SK-N-SH (cell line): ENCODE data around the gene QKI. TPM values are rescaled to one million over a fixed set of nuclear protein-coding genes. Genes with fewer than 3 reads are reported as not detected.

Source experiments
- CTCF ChIA-PET: fragments of 300-600, 350-600 bp; formaldehyde crosslinking; extraction: SDS; loops from one replicate; lab custom pipeline; 2021; lab: Yijun Ruan, JAX
- POLR2A ChIA-PET: fragments of 350-600 bp; sonication (Branson Sonifier 250); formaldehyde crosslinking; extraction: SDS; loops from one replicate; lab custom pipeline; 2020; ENCODE audit warnings: antibody characterized with exemption, inconsistent platforms; lab: Yijun Ruan, JAX
- DNase-seq: peaks from one replicate; pipeline ENCODE4 v3.0.0; 2012
- H2AFZ ChIP-seq: fragments of 200-600 bp; sonication (generic); 2 replicates; pipeline ENCODE4 v1.8.1; 2016; ENCODE audit warnings: antibody characterized with exemption, mild to moderate bottlenecking, low read depth
- H3F3A ChIP-seq: fragments of 200-600 bp; sonication (generic); replicated peaks from 2 replicates; pipeline ENCODE3; 2016; ENCODE audit warnings: antibody characterized with exemption, mild to moderate bottlenecking; ENCODE audit not compliant: insufficient read depth
- H3K27ac ChIP-seq, 2 experiments: fragments of 200-500 bp in 1 of 2; fragments of 200-600 bp in 1 of 2; sonication (Bioruptor generic) in 1 of 2; sonication (generic), shearing (Covaris generic) in 1 of 2; 2 replicates each; pipeline versions ENCODE4 v1.5.1 to v1.6.1; 2014 to 2016; ENCODE audit warnings: low read depth in 2 of 2, inconsistent platforms in 1 of 2, low read length in 1 of 2, mild to moderate bottlenecking in 1 of 2, mixed read lengths in 1 of 2
- H3K27me3 ChIP-seq: fragments of 200-600 bp; sonication (generic), shearing (Covaris generic); 2 replicates; pipeline ENCODE4 v1.6.1; 2016; ENCODE audit warnings: mixed run types; ENCODE audit not compliant: insufficient read depth
- H3K36me3 ChIP-seq, 2 experiments: fragments of 200-500 bp in 1 of 2; fragments of 200-600 bp in 1 of 2; sonication (Bioruptor generic) in 1 of 2; sonication (generic) in 1 of 2; replicated peaks in 1 of 2; 2 replicates each; pipeline versions ENCODE3 to v1.5.1; 2014 to 2016; ENCODE audit warnings: low read length in 1 of 2, mild to moderate bottlenecking in 1 of 2; ENCODE audit not compliant: insufficient read depth in 2 of 2, control insufficient read depth in 1 of 2
- H3K4me1 ChIP-seq, 2 experiments: fragments of 200-500 bp in 1 of 2; fragments of 200-600 bp in 1 of 2; sonication (Bioruptor generic) in 1 of 2; sonication (generic), shearing (Covaris generic) in 1 of 2; 2 replicates each; pipeline versions ENCODE4 v1.5.1 to v1.6.1; 2014 to 2016; ENCODE audit warnings: low read depth in 1 of 2, low read length in 1 of 2, mixed run types in 1 of 2; ENCODE audit not compliant: insufficient read depth in 2 of 2, control insufficient read depth in 1 of 2
- H3K4me2 ChIP-seq: fragments of 200-600 bp; sonication (generic), shearing (Covaris generic); 2 replicates; pipeline ENCODE4 v1.6.1; 2017; ENCODE audit warnings: mixed run types
- H3K4me3 ChIP-seq, 2 experiments: fragments of 200-500 bp in 1 of 2; fragments of 200-600 bp in 1 of 2; sonication (Bioruptor generic) in 1 of 2; sonication (generic), shearing (Covaris generic) in 1 of 2; 2 replicates each; pipeline versions ENCODE4 v1.5.1 to v1.8.1; 2014 to 2016; ENCODE audit warnings: low read depth in 2 of 2, inconsistent platforms in 1 of 2, low read length in 1 of 2, mild to moderate bottlenecking in 1 of 2, mixed read lengths in 1 of 2, moderate library complexity in 1 of 2
- H3K79me2 ChIP-seq: fragments of 200-600 bp; sonication (generic); 2 replicates; pipeline ENCODE4 v1.8.1; 2017; ENCODE audit warnings: mild to moderate bottlenecking; ENCODE audit not compliant: insufficient read depth
- H3K9ac ChIP-seq: fragments of 200-600 bp; sonication (generic); 2 replicates; pipeline ENCODE4 v1.6.1; 2017; ENCODE audit warnings: mixed run types
- H3K9me2 ChIP-seq: fragments of 200-600 bp; sonication (generic); 2 replicates; pipeline ENCODE4 v1.6.1; 2017; ENCODE audit warnings: mixed run types
- H3K9me3 ChIP-seq: fragments of 200-600 bp; sonication (generic); 2 replicates; pipeline ENCODE4 v1.6.1; 2017; ENCODE audit warnings: mixed run types, mild to moderate bottlenecking, moderate library complexity
- H4K20me1 ChIP-seq: fragments of 200-600 bp; sonication (generic); 2 replicates; pipeline ENCODE4 v1.6.1; 2017; ENCODE audit warnings: mild to moderate bottlenecking, mixed run types; ENCODE audit not compliant: insufficient read depth
- CHD2 ChIP-seq: fragments of 150-350 bp; IDR thresholded peaks from 2 replicates; pipeline ENCODE4 v1.6.1; 2018; ENCODE audit warnings: low read length; ENCODE audit not compliant: partially characterized antibody
- CTCF ChIP-seq: fragments of 200-600 bp; sonication (generic); IDR thresholded peaks from 2 replicates; pipeline ENCODE4 v1.6.1; 2017; ENCODE audit warnings: antibody characterized with exemption, mild to moderate bottlenecking, moderate library complexity
- ELF1 ChIP-seq: IDR thresholded peaks from 2 replicates; pipeline ENCODE4 v1.4.0; 2012
- EZH2phosphoT487 ChIP-seq: fragments of 200-600 bp; sonication (generic); IDR thresholded peaks from 2 replicates; pipeline ENCODE4 v1.6.1; 2017; ENCODE audit warnings: low read depth, mixed run types, mild to moderate bottlenecking, antibody characterized with exemption, moderate library complexity, borderline replicate concordance
- FOSL2 ChIP-seq: IDR thresholded peaks from 2 replicates; pipeline ENCODE4 v1.4.0; 2012; ENCODE audit warnings: low read depth, mild to moderate bottlenecking, moderate library complexity, borderline replicate concordance
- GABPA ChIP-seq: IDR thresholded peaks from 2 replicates; pipeline ENCODE4 v1.4.0; 2012; ENCODE audit warnings: low read depth, mild to moderate bottlenecking
- GATA2 ChIP-seq: sonication (generic); formaldehyde crosslinking; IDR thresholded peaks from 2 replicates; pipeline ENCODE4 v1.5.0; 2020; ENCODE audit warnings: mild to moderate bottlenecking, missing genetic modification reagents
- JUND ChIP-seq: IDR thresholded peaks from 2 replicates; pipeline ENCODE4 v1.4.0; 2012
- MEF2A ChIP-seq: IDR thresholded peaks from 2 replicates; pipeline ENCODE4 v1.4.0; 2012; ENCODE audit warnings: low read depth, borderline replicate concordance
- REST ChIP-seq: IDR thresholded peaks from 2 replicates; pipeline ENCODE4 v1.6.1; 2012; ENCODE audit warnings: mild to moderate bottlenecking, low read depth, low read length, moderate library complexity
- SMC3 ChIP-seq: IDR thresholded peaks from 2 replicates; pipeline ENCODE4 v1.6.1; 2012; ENCODE audit warnings: low read depth, low read length, improper control_type of control experiment
- TAF1 ChIP-seq: IDR thresholded peaks from 2 replicates; pipeline ENCODE4 v1.6.1; 2012; ENCODE audit warnings: low read depth, mild to moderate bottlenecking, low read length, moderate library complexity, borderline replicate concordance
- TEAD4 ChIP-seq: IDR thresholded peaks from 2 replicates; pipeline ENCODE4 v1.4.0; 2012; ENCODE audit warnings: mild to moderate bottlenecking, borderline replicate concordance; ENCODE audit not compliant: insufficient read depth
- YY1 ChIP-seq: IDR thresholded peaks from 2 replicates; pipeline ENCODE4 v1.4.0; 2012; ENCODE audit warnings: low read depth, mild to moderate bottlenecking
- WGBS: methylation state at CpG from one replicate; pipeline ENCODE4 v1.1.6; 2017; ENCODE audit warnings: low lambda C conversion rate; 5-methylcytosine and 5-hydroxymethylcytosine counted together
- polyA plus RNA-seq, 3 experiments: library from polyadenylated mRNA; depleted of rRNA; stranded (reverse); fragments of >200 nt; gene quantifications; 2 replicates each; pipeline ENCODE4 v1.2.3, GENCODE V29; 2012
- TF ChIP-seq, protein P1 (sequence below): fragments of 150-350 bp; IDR thresholded peaks from 2 replicates; pipeline ENCODE4 v1.6.1; 2016; ENCODE audit warnings: mild to moderate bottlenecking, low read depth, low read length
- TF ChIP-seq, protein P2 (sequence below): IDR thresholded peaks from 2 replicates; pipeline ENCODE4 v1.4.0; 2012; ENCODE audit warnings: low read depth, borderline replicate concordance
- TF ChIP-seq, protein P3 (sequence below): fragments of 150-350 bp; IDR thresholded peaks from 2 replicates; pipeline ENCODE4 v1.6.1; 2017; ENCODE audit warnings: antibody characterized with exemption, low read length, low read depth, borderline replicate concordance
- TF ChIP-seq, protein P4 (sequence below): IDR thresholded peaks from 2 replicates; pipeline ENCODE4; 2012

Gene QKI
- polyA plus RNA-seq, 1 of the 3 experiments (the other 2 are of a cell fraction): 51.1 TPM

DNA sequence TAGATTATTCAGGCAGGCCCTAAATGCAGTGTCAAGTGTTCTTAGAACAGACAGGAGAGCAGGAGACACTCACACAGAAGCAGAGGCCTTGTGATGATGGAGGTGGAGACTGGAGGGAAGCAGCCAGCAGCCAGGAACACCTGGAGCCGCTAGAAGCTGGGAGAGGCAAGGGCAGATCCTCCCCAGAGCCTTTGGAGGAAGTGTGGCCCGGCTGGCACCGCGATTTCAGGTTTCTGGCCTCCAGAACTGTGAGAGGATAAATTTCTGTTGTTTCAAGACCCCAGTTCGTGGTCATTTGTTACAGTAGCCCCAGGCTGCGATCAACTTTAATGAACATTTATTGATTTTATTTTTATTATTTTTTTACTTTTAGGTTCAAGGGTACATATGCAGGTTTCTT, 203.0 kb downstream of the QKI start:
- H3K4me1 ChIP-seq: no peaks in the 10 kb centered on the region; a peak in 1 of 4 replicates
- CTCF ChIA-PET: interaction anchor here (0.6 kb wide), 1 partner anchor 482 kb away, joined by 4 read pairs; no protein-coding TSS in a partner anchor

More for the DNA sequence above, 203.0 kb downstream of the QKI start:
- H3K36me3 ChIP-seq: no peaks in the 10 kb centered on the region
- H3K4me2 ChIP-seq: no peak overlapping the region
- no peaks in the 10 kb centered on the region for H3F3A ChIP-seq
- no peak overlapping the region for H2AFZ ChIP-seq
- H3K27me3 ChIP-seq: no peaks in the 10 kb centered on the region
- TF ChIP-seq CTCF (no peak), ELF1 (no peak), GATA2 (CRISPR knock-in tag) (no peak), JUND (no peak), MEF2A (no peak), SMC3 (no peak), REST (no peak), YY1 (no peak), TEAD4 (no peak), CHD2 (no peak), GABPA (no peak), EZH2phosphoT487 (no peak), TAF1 (no peak), FOSL2 (no peak)
- TF ChIP-seq, protein P1, sequence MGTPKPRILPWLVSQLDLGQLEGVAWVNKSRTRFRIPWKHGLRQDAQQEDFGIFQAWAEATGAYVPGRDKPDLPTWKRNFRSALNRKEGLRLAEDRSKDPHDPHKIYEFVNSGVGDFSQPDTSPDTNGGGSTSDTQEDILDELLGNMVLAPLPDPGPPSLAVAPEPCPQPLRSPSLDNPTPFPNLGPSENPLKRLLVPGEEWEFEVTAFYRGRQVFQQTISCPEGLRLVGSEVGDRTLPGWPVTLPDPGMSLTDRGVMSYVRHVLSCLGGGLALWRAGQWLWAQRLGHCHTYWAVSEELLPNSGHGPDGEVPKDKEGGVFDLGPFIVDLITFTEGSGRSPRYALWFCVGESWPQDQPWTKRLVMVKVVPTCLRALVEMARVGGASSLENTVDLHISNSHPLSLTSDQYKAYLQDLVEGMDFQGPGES: no peak
- TF ChIP-seq, protein P2, sequence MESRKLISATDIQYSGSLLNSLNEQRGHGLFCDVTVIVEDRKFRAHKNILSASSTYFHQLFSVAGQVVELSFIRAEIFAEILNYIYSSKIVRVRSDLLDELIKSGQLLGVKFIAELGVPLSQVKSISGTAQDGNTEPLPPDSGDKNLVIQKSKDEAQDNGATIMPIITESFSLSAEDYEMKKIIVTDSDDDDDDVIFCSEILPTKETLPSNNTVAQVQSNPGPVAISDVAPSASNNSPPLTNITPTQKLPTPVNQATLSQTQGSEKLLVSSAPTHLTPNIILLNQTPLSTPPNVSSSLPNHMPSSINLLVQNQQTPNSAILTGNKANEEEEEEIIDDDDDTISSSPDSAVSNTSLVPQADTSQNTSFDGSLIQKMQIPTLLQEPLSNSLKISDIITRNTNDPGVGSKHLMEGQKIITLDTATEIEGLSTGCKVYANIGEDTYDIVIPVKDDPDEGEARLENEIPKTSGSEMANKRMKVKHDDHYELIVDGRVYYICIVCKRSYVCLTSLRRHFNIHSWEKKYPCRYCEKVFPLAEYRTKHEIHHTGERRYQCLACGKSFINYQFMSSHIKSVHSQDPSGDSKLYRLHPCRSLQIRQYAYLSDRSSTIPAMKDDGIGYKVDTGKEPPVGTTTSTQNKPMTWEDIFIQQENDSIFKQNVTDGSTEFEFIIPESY: no peak
- TF ChIP-seq, protein P3, sequence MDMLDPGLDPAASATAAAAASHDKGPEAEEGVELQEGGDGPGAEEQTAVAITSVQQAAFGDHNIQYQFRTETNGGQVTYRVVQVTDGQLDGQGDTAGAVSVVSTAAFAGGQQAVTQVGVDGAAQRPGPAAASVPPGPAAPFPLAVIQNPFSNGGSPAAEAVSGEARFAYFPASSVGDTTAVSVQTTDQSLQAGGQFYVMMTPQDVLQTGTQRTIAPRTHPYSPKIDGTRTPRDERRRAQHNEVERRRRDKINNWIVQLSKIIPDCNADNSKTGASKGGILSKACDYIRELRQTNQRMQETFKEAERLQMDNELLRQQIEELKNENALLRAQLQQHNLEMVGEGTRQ: no peak
- TF ChIP-seq, protein P4, sequence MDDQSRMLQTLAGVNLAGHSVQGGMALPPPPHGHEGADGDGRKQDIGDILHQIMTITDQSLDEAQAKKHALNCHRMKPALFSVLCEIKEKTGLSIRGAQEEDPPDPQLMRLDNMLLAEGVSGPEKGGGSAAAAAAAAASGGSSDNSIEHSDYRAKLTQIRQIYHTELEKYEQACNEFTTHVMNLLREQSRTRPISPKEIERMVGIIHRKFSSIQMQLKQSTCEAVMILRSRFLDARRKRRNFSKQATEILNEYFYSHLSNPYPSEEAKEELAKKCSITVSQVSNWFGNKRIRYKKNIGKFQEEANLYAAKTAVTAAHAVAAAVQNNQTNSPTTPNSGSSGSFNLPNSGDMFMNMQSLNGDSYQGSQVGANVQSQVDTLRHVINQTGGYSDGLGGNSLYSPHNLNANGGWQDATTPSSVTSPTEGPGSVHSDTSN: no peak
- POLR2A ChIA-PET: no interaction called here
- H3K9ac ChIP-seq: no peak overlapping the region
- DNase-seq: no peak
- H4K20me1 ChIP-seq: no peaks in the 10 kb centered on the region
- no peak overlapping the region for H3K4me3 ChIP-seq
- no peaks in the 10 kb centered on the region for H3K9me3 ChIP-seq
- whole genome bisulfite sequencing: 35% methylated on average over 6 of the region's 6 CpGs
- no peaks in the 10 kb centered on the region for H3K9me2 ChIP-seq
- no peak overlapping the region for H3K27ac ChIP-seq
- H3K79me2 ChIP-seq: no peaks in the 10 kb centered on the region
